ENCODE results near the gene SFXN1. TPM values are rescaled to one million over a fixed set of nuclear protein-coding genes. Genes with fewer than 3 reads are reported as not detected.

The SFXN1 gene
- total and polyA plus RNA-seq, 2 donors from 2014 or later, result 33.4 to 35.4 TPM

- intact Hi-C loops (cut with DNase I), result no loop called here
- H3K4me1 ChIP-seq (ENCODE audit: control insufficient read depth in 2 of 3, insufficient read depth in 2 of 3, low read depth in 1 of 3, low read length in 3 of 3), result no peaks in the 10 kb centered on the region
- peaks cover 6 to 77% (median 35%) of the 10 kb centered on the region in 3 donors for H3K36me3 ChIP-seq (ENCODE audit: control insufficient read depth in 2 of 3, insufficient read depth in 3 of 3, low read length in 3 of 3)
- TF ChIP-seq, protein P1, sequence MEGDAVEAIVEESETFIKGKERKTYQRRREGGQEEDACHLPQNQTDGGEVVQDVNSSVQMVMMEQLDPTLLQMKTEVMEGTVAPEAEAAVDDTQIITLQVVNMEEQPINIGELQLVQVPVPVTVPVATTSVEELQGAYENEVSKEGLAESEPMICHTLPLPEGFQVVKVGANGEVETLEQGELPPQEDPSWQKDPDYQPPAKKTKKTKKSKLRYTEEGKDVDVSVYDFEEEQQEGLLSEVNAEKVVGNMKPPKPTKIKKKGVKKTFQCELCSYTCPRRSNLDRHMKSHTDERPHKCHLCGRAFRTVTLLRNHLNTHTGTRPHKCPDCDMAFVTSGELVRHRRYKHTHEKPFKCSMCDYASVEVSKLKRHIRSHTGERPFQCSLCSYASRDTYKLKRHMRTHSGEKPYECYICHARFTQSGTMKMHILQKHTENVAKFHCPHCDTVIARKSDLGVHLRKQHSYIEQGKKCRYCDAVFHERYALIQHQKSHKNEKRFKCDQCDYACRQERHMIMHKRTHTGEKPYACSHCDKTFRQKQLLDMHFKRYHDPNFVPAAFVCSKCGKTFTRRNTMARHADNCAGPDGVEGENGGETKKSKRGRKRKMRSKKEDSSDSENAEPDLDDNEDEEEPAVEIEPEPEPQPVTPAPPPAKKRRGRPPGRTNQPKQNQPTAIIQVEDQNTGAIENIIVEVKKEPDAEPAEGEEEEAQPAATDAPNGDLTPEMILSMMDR (IDR thresholded peaks at IDR 0.05; ENCODE audit: borderline replicate concordance, extremely low read depth, insufficient read depth), result no peak
- no peak for FAIRE-seq
- no peak overlapping the region for H3K27ac ChIP-seq (ENCODE audit: low read depth in 2 of 2, low read length in 2 of 2)
- H3K27me3 ChIP-seq (ENCODE audit: control insufficient read depth, insufficient read depth, low read length), result no peaks in the 10 kb centered on the region
- H3K4me3 ChIP-seq (ENCODE audit: low read length in 3 of 3), result no peak overlapping the region
- H3K9me3 ChIP-seq (ENCODE audit: control insufficient read depth in 2 of 3, insufficient read depth in 1 of 3, low read length in 3 of 3), result no peaks in the 10 kb centered on the region
- DNase-seq, result no peak
- no peak overlapping the region for H3K9ac ChIP-seq (ENCODE audit: low read length in 3 of 3)
Observed at GRCh38 chr5:175516933-175517823, 38.8 kb downstream of the SFXN1 start.

- intact Hi-C loops (cut with DNase I), result no loop called here
- Histone ChIP-seq H3K9me3 (ENCODE audit: control insufficient read depth in 2 of 3, insufficient read depth in 1 of 3, low read length in 3 of 3) (no peaks in the 10 kb centered on the region), H3K27me3 (ENCODE audit: control insufficient read depth, insufficient read depth, low read length) (no peaks in the 10 kb centered on the region), H3K27ac (ENCODE audit: low read depth in 2 of 2, low read length in 2 of 2) (no peak overlapping the region), H3K4me3 (ENCODE audit: low read length in 3 of 3) (no peak overlapping the region), H3K4me1 (ENCODE audit: control insufficient read depth in 2 of 3, insufficient read depth in 2 of 3, low read depth in 1 of 3, low read length in 3 of 3) (no peaks in the 10 kb centered on the region), H3K9ac (ENCODE audit: low read length in 3 of 3) (no peak overlapping the region), H3K36me3 (ENCODE audit: control insufficient read depth in 2 of 3, insufficient read depth in 3 of 3, low read length in 3 of 3) (peaks cover 6 to 74% (median 40%) of the 10 kb centered on the region in 3 donors)
- TF ChIP-seq, protein P1 (IDR thresholded peaks at IDR 0.05; ENCODE audit: borderline replicate concordance, extremely low read depth, insufficient read depth), result no peak
- no peak for DNase-seq
- no peak for FAIRE-seq
Observed at GRCh38 chr5:175517824-175518450, 39.6 kb downstream of the SFXN1 start.

DNA sequence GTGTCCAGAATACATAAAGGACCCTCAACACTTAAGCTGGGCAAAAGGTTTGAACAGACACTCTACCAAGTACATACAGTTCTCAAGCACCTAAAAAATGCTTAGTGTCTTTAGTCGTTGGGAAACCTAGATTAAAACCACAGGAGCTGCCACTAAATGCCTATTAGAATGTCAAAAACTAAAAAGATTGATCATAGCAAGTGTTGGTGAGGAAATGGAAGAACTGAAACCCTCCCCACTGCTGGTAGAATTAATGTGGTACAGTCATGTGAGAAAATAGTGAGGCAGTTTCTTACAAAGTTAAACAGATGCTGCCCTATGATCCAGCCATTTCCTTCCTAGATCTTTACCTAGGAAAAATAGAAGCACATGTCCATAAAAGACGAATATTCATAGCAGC is 40.6 kb downstream of the SFXN1 start:
- intact Hi-C loops (cut with DNase I), result no loop called here
- Histone ChIP-seq H3K36me3 (ENCODE audit: control insufficient read depth in 2 of 3, insufficient read depth in 3 of 3, low read length in 3 of 3) (peaks cover 6 to 65% (median 39%) of the 10 kb centered on the region in 3 donors), H3K9me3 (ENCODE audit: control insufficient read depth in 2 of 3, insufficient read depth in 1 of 3, low read length in 3 of 3) (no peaks in the 10 kb centered on the region), H3K27ac (ENCODE audit: low read depth in 2 of 2, low read length in 2 of 2) (no peak overlapping the region), H3K4me3 (ENCODE audit: low read length in 3 of 3) (no peak overlapping the region), H3K27me3 (ENCODE audit: control insufficient read depth, insufficient read depth, low read length) (no peaks in the 10 kb centered on the region), H3K4me1 (ENCODE audit: control insufficient read depth in 2 of 3, insufficient read depth in 2 of 3, low read depth in 1 of 3, low read length in 3 of 3) (no peaks in the 10 kb centered on the region), H3K9ac (ENCODE audit: low read length in 3 of 3) (no peak overlapping the region)
- DNase-seq (no peak), FAIRE-seq (no peak)
- TF ChIP-seq, protein P1 (IDR thresholded peaks at IDR 0.05; ENCODE audit: borderline replicate concordance, extremely low read depth, insufficient read depth), result no peak
